Astrocyte of the spinal cord (primary cell): ENCODE measurements around the gene SPATA3.

Experiments used
- DNase-seq: peaks from one replicate; pipeline ENCODE4 v3.0.0; 2011; ENCODE audit warnings: low read depth, low spot score
- H3K4me3 ChIP-seq: 2 replicates; pipeline ENCODE4 v1.5.1; 2011; ENCODE audit warnings: low read depth, mild to moderate bottlenecking, low read length, moderate library complexity
- in situ Hi-C: cut with HindIII; loops from 2 replicates; pipeline ENCODE4 v1.10.0; 2017; ENCODE audit warnings: low sequenced_read_pairs
- TF ChIP-seq, protein P1 (sequence below): IDR thresholded peaks from 2 replicates; pipeline ENCODE4 v1.5.1; 2012; ENCODE audit warnings: low read depth, mild to moderate bottlenecking, low read length, inconsistent platforms

The SPATA3 gene

GRCh38 chr2:230980468-230980867, 15.5 kb upstream of the SPATA3 start:
- in situ Hi-C loops = no loop called here
- DNase-seq = no peak
- H3K4me3 ChIP-seq = no peak overlapping the region
- TF ChIP-seq, protein P1, sequence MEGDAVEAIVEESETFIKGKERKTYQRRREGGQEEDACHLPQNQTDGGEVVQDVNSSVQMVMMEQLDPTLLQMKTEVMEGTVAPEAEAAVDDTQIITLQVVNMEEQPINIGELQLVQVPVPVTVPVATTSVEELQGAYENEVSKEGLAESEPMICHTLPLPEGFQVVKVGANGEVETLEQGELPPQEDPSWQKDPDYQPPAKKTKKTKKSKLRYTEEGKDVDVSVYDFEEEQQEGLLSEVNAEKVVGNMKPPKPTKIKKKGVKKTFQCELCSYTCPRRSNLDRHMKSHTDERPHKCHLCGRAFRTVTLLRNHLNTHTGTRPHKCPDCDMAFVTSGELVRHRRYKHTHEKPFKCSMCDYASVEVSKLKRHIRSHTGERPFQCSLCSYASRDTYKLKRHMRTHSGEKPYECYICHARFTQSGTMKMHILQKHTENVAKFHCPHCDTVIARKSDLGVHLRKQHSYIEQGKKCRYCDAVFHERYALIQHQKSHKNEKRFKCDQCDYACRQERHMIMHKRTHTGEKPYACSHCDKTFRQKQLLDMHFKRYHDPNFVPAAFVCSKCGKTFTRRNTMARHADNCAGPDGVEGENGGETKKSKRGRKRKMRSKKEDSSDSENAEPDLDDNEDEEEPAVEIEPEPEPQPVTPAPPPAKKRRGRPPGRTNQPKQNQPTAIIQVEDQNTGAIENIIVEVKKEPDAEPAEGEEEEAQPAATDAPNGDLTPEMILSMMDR = no peak

DNA sequence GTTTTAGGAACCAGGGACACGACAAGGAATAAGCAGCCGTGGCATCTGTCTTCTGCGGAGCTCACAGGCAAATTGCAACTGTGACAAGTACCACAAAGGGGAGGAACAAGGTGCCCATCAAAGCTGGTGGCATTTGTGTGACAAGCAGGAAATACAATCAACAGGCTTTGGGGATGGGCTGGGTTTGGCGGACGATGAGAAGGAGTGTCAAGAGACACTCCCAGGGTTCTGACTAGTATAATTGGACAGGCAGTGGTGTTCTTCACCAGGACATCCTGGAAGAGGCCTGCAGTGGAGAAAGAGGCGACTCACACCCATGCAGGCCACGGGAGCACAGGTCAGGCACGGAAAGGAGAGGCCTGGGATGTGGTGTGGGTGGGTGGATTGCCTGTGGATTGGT, 14.2 kb upstream of the SPATA3 start:
- no peak for DNase-seq
- no peak overlapping the region for H3K4me3 ChIP-seq
- in situ Hi-C loops = no loop called here
- TF ChIP-seq, protein P1 = no peak

DNA sequence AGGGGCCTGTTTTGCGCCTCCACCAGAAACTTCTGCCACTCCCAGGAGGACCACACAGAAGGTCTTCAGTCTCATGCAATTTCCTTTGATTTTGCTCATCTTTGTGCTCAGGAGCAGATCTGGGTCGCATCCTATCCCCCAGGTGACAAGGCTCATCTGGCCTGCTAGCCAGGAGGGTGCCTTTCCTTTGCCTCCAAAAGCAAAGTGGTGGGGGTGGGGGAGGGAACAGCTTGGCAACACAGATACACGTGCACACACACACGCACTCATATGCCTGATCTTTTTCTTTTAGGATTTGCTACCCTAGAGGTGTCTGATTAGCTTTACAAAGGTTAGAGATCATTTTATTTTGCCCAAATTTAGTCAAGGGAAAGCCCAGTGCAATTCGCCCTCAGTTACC, 13.8 kb upstream of the SPATA3 start:
- no peak for DNase-seq
- no peak overlapping the region for H3K4me3 ChIP-seq
- TF ChIP-seq, protein P1 = no peak
- in situ Hi-C loops = no loop called here

- in situ Hi-C loops = no loop called here
- no peak for DNase-seq
- TF ChIP-seq, protein P1 = no peak
- H3K4me3 ChIP-seq = no peak overlapping the region
Measured at GRCh38 chr2:230982528-230982927, 13.4 kb upstream of the SPATA3 start.

DNA sequence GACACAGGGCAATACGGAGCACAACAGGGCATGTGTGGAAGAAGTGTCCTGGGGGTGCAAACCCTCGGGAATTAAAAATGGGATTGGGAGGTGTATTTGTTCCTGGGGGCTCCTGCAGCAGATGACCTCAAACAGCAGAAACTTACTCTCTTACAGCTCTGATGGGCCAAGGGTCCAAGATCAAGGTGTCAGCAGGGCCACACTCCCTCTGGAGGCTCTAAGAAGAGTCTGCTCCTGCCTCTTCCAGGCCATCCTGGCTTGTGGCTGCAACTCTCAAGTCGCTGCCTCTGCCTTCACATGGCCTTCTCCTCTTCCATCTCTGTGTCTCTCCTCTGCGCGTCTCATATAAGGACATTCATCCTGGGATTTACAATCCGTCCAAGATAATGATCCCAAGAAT, 12.4 kb upstream of the SPATA3 start:
- TF ChIP-seq, protein P1 = no peak
- in situ Hi-C loops = no loop called here
- no peak overlapping the region for H3K4me3 ChIP-seq
- no peak for DNase-seq

- no peak for DNase-seq
- no peak overlapping the region for H3K4me3 ChIP-seq
- TF ChIP-seq, protein P1 = no peak
- in situ Hi-C loops = no loop called here
Measured at GRCh38 chr2:230984393-230985220, 11.3 kb upstream of the SPATA3 start.
